GM23248 (cell line): ENCODE measurements around the gene AHSG. TPM values are rescaled to one million over a fixed set of nuclear protein-coding genes. Genes with fewer than 3 reads are reported as not detected.

Experiments used
- DNase-seq: peaks from one replicate; pipeline ENCODE4 v3.0.0-alpha.2; 2015
- H2AFZ ChIP-seq: fragments of 200-600 bp; sonication (generic); 2 replicates; pipeline ENCODE4 v1.6.1; 2016; ENCODE audit warnings: antibody characterized with exemption
- H3F3A ChIP-seq: fragments of 200-600 bp; sonication (generic); 2 replicates; pipeline ENCODE4 v1.6.1; 2016; ENCODE audit warnings: mild to moderate bottlenecking, antibody characterized with exemption, mixed run types; ENCODE audit not compliant: insufficient read depth
- H3K27ac ChIP-seq: fragments of 200-600 bp; sonication (generic); 2 replicates; pipeline ENCODE4 v1.5.1; 2016; ENCODE audit warnings: mild to moderate bottlenecking
- H3K27me3 ChIP-seq: fragments of 200-600 bp; sonication (generic); replicated peaks from 2 replicates; pipeline ENCODE4 v1.6.1; 2016; ENCODE audit warnings: mild to moderate bottlenecking; ENCODE audit not compliant: insufficient read depth
- H3K36me3 ChIP-seq: fragments of 200-600 bp; sonication (generic); 2 replicates; pipeline ENCODE4 v1.6.1; 2016; ENCODE audit warnings: low read depth, mild to moderate bottlenecking
- H3K4me1 ChIP-seq: fragments of 200-600 bp; sonication (generic); 2 replicates; pipeline ENCODE4 v1.6.1; 2016; ENCODE audit warnings: mild to moderate bottlenecking; ENCODE audit not compliant: insufficient read depth
- H3K4me2 ChIP-seq: fragments of 200-600 bp; sonication (generic); one replicate; pipeline ENCODE4 v1.6.1; 2016; ENCODE audit warnings: mild to moderate bottlenecking; ENCODE audit not compliant: unreplicated experiment
- H3K4me3 ChIP-seq: fragments of 200-600 bp; sonication (generic); 2 replicates; pipeline ENCODE4 v1.5.1; 2016; ENCODE audit warnings: mild to moderate bottlenecking
- H3K79me2 ChIP-seq: fragments of 200-600 bp; sonication (generic); 2 replicates; pipeline ENCODE4 v1.6.1; 2016; ENCODE audit warnings: mild to moderate bottlenecking; ENCODE audit not compliant: insufficient read depth
- H3K9ac ChIP-seq: fragments of 200-600 bp; sonication (generic); 2 replicates; pipeline ENCODE4 v1.6.1; 2016; ENCODE audit warnings: mild to moderate bottlenecking
- H3K9me2 ChIP-seq: fragments of 200-600 bp; sonication (generic); 2 replicates; pipeline ENCODE4 v1.6.1; 2016; ENCODE audit warnings: mixed run types, mild to moderate bottlenecking, moderate library complexity; ENCODE audit not compliant: insufficient read depth
- H3K9me3 ChIP-seq: fragments of 200-600 bp; sonication (generic); one replicate; pipeline ENCODE4 v1.6.1; 2017; ENCODE audit warnings: low read depth
- H4K20me1 ChIP-seq: fragments of 200-600 bp; sonication (generic); 2 replicates; pipeline ENCODE4 v1.6.0; 2016; ENCODE audit not compliant: insufficient read depth
- EZH2 ChIP-seq: fragments of 200-600 bp; sonication (generic); IDR thresholded peaks from 2 replicates; pipeline ENCODE4 v1.6.1; 2018; ENCODE audit warnings: antibody characterized with exemption, mild to moderate bottlenecking; ENCODE audit not compliant: insufficient read depth, poor library complexity, severe bottlenecking
- EZH2phosphoT487 ChIP-seq: fragments of 200-600 bp; sonication (generic); IDR thresholded peaks from 2 replicates; pipeline ENCODE4 v1.6.1; 2018; ENCODE audit warnings: antibody characterized with exemption, moderate library complexity, mild to moderate bottlenecking, low read depth; ENCODE audit not compliant: insufficient read depth
- WGBS, 2 experiments: methylation state at CpG; one replicate each; pipeline ENCODE4 v1.1.6; 2015 to 2017; ENCODE audit warnings: low lambda C conversion rate in 2 of 2, low coverage in 1 of 2; ENCODE audit errors: missing lambda C conversion rate in 2 of 2; 5-methylcytosine and 5-hydroxymethylcytosine counted together
- in situ Hi-C: fragments of 300-500 bp; cut with MboI; formaldehyde crosslinking; loops from 2 replicates; pipeline ENCODE4 v1.15.0; 2020
- polyA plus RNA-seq: library from polyadenylated mRNA; unstranded; fragments of >200 nt; fragmentation: Nextera tagmentation; extraction: Ambion mirVana; gene quantifications from 2 replicates; pipeline ENCODE4 v1.2.1, GENCODE V29; 2016
- total RNA-seq: library from RNA; depleted of rRNA; stranded (reverse); fragments of >200 nt; shearing (Covaris generic); gene quantifications from 2 replicates; pipeline ENCODE4 v1.2.3, GENCODE V29; 2014

AHSG gene
- total and polyA plus RNA-seq, 2 experiments from 2014 or later = not detected

DNA sequence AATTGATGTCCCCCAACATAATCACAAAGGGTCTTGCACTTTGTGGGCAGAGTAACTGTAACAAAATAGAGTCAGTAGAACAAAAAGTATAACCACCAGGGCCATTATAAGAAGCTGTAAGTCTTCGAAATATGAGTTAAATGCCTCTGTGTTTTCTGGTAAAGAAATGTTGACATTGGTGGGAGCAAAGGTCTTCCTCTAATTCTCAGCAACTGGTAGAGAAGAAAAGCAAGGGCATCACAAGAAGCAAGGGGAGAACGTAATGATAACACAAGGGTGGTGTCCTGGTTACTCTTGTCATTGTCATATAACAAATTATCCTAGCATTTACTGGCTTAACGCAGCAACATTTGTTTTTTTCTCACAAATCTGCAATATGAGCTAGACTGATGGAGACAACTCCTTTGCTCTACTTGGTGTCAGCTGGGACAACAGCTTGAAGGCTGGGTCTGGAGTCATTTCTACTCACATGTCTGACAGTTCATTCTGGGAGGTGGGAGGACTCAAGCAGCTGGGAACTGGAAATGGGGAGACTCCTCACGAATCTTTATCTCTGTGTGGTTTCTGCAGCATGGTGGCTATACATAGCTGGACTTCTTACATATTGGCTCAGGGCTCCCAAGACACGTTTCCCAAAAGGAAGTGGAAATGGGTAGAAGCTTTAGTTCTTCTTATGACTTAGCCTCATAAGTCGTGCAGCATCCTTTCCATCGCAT, 22.1 kb upstream of the AHSG start:
- Histone ChIP-seq H3K9ac (no peak overlapping the region), H3K4me2 (no peak overlapping the region), H2AFZ (no peak overlapping the region), H3K9me2 (no peaks in the 10 kb centered on the region), H3K4me1 (0 out of 2 replicates have a peak, but pooled peaks cover 9% of the 10 kb centered on the region), H3K4me3 (no peak overlapping the region), H3K79me2 (no peaks in the 10 kb centered on the region), H3K36me3 (peaks cover 1% of the 10 kb centered on the region), H3F3A (peaks cover 20% of the 10 kb centered on the region; the same call in 1 of the 2 replicates), H3K27ac (no peak overlapping the region), H4K20me1 (no peaks in the 10 kb centered on the region), H3K9me3 (no peaks in the 10 kb centered on the region), H3K27me3 (no peaks in the 10 kb centered on the region)
- in situ Hi-C loops = no loop called here
- no peak for DNase-seq
- 83 to 85% methylated on average over 7 of the region's 7 CpGs for WGBS, 2 experiments
- TF ChIP-seq EZH2phosphoT487 = no peak
- no peak for TF ChIP-seq EZH2

DNA sequence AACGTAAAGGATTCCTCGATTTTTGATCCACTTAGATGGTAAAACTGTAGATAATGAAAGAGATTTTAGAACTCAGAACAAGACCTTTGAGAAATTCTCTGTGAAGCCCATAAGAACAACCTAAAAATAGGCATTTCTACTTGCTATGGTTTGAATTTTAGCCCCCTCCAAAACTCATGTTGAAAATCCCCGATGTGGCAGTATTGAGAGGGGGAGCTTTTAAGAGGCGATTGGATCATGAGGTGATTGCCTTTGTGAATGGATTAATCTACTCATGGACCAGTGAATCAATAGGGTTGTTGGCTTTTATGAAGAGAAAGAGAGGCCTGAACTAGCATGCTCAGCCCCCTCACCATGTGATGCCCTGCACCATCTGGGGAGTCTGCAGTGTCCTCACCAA, 20.2 kb upstream of the AHSG start:
- Histone ChIP-seq H3K9ac (no peak overlapping the region), H3K4me1 (peaks cover 9% of the 10 kb centered on the region; the same call in 1 of the 2 replicates), H3K79me2 (no peaks in the 10 kb centered on the region), H3K27ac (no peak overlapping the region), H3K36me3 (no peaks in the 10 kb centered on the region), H3K9me2 (no peaks in the 10 kb centered on the region), H3F3A (peaks cover 25% of the 10 kb centered on the region; the same call in 1 of the 2 replicates), H3K9me3 (no peaks in the 10 kb centered on the region), H2AFZ (no peak overlapping the region), H4K20me1 (no peaks in the 10 kb centered on the region), H3K27me3 (no peaks in the 10 kb centered on the region), H3K4me3 (no peak overlapping the region), H3K4me2 (no peak overlapping the region)
- TF ChIP-seq EZH2 = no peak
- no peak for TF ChIP-seq EZH2phosphoT487
- DNase-seq = no peak
- in situ Hi-C loops = no loop called here
- WGBS, 2 experiments = 84 to 88% methylated on average over 4 of the region's 4 CpGs

- no peak overlapping the region for H2AFZ ChIP-seq
- peaks cover 9% of the 10 kb centered on the region; the same call in 1 of the 2 replicates for H3K4me1 ChIP-seq
- H3K27me3 ChIP-seq = no peaks in the 10 kb centered on the region
- no peak overlapping the region for H3K27ac ChIP-seq
- TF ChIP-seq EZH2 (no peak), EZH2phosphoT487 (no peak)
- peaks cover 21% of the 10 kb centered on the region; the same call in 1 of the 2 replicates for H3F3A ChIP-seq
- H3K4me2 ChIP-seq = no peak overlapping the region
- in situ Hi-C loops = no loop called here
- H3K36me3 ChIP-seq = no peaks in the 10 kb centered on the region
- no peaks in the 10 kb centered on the region for H3K9me2 ChIP-seq
- H4K20me1 ChIP-seq = no peaks in the 10 kb centered on the region
- no peaks in the 10 kb centered on the region for H3K79me2 ChIP-seq
- H3K4me3 ChIP-seq = no peak overlapping the region
- DNase-seq = no peak
- 82 to 92% methylated on average over 3 of the region's 3 CpGs for WGBS, 2 experiments
- no peak overlapping the region for H3K9ac ChIP-seq
- H3K9me3 ChIP-seq = no peaks in the 10 kb centered on the region
Observed at GRCh38 chr3:186593862-186594261, 19.0 kb upstream of the AHSG start.

GRCh38 chr3:186594591-186595113, 18.2 kb upstream of the AHSG start:
- H3K27me3 ChIP-seq = no peaks in the 10 kb centered on the region
- H3K79me2 ChIP-seq = no peaks in the 10 kb centered on the region
- no peaks in the 10 kb centered on the region for H3K36me3 ChIP-seq
- no peaks in the 10 kb centered on the region for H3K9me2 ChIP-seq
- H3K9me3 ChIP-seq = no peaks in the 10 kb centered on the region
- H3F3A ChIP-seq = peaks cover 17% of the 10 kb centered on the region; the same call in 1 of the 2 replicates
- no peak overlapping the region for H3K4me3 ChIP-seq
- H3K27ac ChIP-seq = no peak overlapping the region
- WGBS, 2 experiments = 63 to 68% methylated on average over 6 of the region's 6 CpGs
- no peak overlapping the region for H3K9ac ChIP-seq
- H2AFZ ChIP-seq = no peak overlapping the region
- TF ChIP-seq EZH2phosphoT487 (no peak), EZH2 (no peak)
- H3K4me2 ChIP-seq = no peak overlapping the region
- peaks cover 5% of the 10 kb centered on the region; the same call in 1 of the 2 replicates for H3K4me1 ChIP-seq
- H4K20me1 ChIP-seq = no peaks in the 10 kb centered on the region
- DNase-seq = no peak
- in situ Hi-C loops = no loop called here
